ENCODE results near the gene FLACC1. TPM values are rescaled to one million over a fixed set of nuclear protein-coding genes. Genes with fewer than 3 reads are reported as not detected.

The FLACC1 gene
- total RNA-seq, 4 donors from 2014 or later, result 0.68 to 4.7 (median 1.9) TPM

- TF ChIP-seq CTCF (IDR thresholded peaks at IDR 0.05; ENCODE audit: low read depth), result no peak
These were observed 83.7 kb downstream of the FLACC1 start for GRCh38 chr2:201273330-201273983.

GRCh38 chr2:201271917-201272316, 85.2 kb downstream of the FLACC1 start:
- no peak for TF ChIP-seq CTCF (IDR thresholded peaks at IDR 0.05; ENCODE audit: low read depth)

- TF ChIP-seq CTCF (IDR thresholded peaks at IDR 0.05; ENCODE audit: low read depth), result no peak
These were observed 86.7 kb downstream of the FLACC1 start for GRCh38 chr2:201270293-201271001.

- no peak for TF ChIP-seq CTCF (IDR thresholded peaks at IDR 0.05; ENCODE audit: low read depth)
These were observed 87.4 kb downstream of the FLACC1 start for GRCh38 chr2:201269764-201270163.

- TF ChIP-seq CTCF (IDR thresholded peaks at IDR 0.05; ENCODE audit: low read depth), result no peak
These were observed 89.7 kb downstream of the FLACC1 start for GRCh38 chr2:201267278-201268030.

GRCh38 chr2:201266629-201267028, 90.5 kb downstream of the FLACC1 start:
- no peak for TF ChIP-seq CTCF (IDR thresholded peaks at IDR 0.05; ENCODE audit: low read depth)

Measured in subcutaneous adipose tissue (tissue), 4 donors.